GM18498 (cell line): ENCODE measurements around the gene RPL13.

Experiments used
- ATAC-seq: cut with Tn5 transposase; IDR thresholded peaks from one replicate; pipeline ENCODE4 v1.9.1; 2021; ENCODE audit warnings: mild to moderate bottlenecking, moderate library complexity; ENCODE audit not compliant: unreplicated experiment

RPL13 gene

DNA sequence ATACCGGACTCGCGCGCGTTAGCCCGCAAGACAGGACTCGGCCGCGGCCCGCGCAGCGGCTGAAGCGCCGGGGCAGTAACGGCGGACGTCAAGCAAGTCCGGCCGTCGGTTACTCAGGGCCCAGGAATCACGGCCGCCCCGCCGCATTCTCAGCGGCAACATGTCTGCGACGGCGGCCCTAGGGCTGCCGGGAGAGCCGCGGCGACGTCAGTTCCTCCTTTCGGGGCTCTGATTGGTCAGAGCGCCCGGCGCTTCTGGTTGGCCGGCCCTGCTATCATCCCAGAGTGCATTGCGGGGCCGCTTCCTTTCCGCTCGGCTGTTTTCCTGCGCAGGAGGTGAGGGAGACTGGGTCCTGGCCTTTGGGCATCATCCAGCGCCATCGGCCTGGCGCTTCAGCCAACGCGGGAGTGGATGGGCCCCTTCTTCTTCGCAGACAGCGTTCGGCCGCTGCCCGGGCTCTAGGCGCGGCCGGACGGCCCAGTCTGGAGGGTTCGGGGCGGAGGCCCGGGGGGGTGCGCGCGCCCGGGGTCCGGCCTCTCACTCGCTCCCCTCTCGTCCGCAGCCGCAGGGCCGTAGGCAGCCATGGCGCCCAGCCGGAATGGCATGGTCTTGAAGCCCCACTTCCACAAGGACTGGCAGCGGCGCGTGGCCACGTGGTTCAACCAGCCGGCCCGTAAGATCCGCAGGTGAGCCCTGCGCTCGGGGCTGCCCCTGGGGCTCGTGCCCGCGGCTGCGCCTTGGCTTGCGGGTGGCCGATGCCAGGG is at the start of gene RPL13:
RPL13 (plus strand) TSS at position 305 of the 764 bp plus-strand sequence; CDS start at position 583, 278 bp downstream.
- peak; percentile 89 for ATAC-seq

DNA sequence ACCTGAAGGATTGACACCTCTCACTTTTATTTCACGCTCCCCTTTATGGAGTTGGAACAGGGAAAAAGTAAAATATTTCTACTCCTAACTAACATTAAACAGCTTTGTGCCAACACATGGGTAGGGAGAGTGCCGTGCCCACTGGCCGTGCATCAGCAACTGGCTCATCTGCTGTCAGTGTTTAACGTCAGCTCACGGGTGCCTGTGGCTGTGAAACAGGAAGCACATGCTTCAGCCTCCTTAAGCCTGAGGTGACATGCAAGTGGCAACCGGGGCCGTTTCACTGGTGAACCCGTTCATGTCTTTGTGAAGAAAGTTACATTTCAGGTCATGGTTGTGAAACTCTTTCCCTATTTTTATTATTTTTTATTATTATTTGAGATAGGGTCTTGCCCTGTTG is 49.1 kb upstream of the RPL13 start:
- ATAC-seq, result no peak

GRCh38 chr16:89512453-89512852 is 48.0 kb upstream of the RPL13 start:
- no peak for ATAC-seq

GRCh38 chr16:89517128-89517527 is 43.4 kb upstream of the RPL13 start:
- no peak for ATAC-seq

DNA sequence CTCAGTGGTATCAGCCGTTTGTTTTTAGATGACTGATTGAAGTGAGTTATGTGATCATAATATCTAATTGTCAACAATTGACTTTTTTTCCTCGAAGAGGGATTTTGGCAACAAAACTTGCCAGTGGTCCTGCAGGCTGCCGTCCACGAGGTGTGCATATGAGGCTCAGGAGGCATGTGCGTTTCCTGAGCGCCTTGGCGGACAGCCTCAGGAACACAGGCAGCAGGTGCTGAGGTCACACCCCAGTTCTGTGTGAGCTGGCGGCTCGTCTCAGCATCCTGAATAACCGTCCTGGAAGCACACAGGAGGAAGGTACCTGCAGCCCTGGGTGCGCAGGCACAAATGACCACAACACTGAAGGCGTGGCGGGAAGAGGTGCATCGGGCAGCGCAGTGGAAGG is 40.6 kb upstream of the RPL13 start:
- no peak for ATAC-seq

GRCh38 chr16:89522287-89522686 is 38.2 kb upstream of the RPL13 start:
- ATAC-seq, result no peak

DNA sequence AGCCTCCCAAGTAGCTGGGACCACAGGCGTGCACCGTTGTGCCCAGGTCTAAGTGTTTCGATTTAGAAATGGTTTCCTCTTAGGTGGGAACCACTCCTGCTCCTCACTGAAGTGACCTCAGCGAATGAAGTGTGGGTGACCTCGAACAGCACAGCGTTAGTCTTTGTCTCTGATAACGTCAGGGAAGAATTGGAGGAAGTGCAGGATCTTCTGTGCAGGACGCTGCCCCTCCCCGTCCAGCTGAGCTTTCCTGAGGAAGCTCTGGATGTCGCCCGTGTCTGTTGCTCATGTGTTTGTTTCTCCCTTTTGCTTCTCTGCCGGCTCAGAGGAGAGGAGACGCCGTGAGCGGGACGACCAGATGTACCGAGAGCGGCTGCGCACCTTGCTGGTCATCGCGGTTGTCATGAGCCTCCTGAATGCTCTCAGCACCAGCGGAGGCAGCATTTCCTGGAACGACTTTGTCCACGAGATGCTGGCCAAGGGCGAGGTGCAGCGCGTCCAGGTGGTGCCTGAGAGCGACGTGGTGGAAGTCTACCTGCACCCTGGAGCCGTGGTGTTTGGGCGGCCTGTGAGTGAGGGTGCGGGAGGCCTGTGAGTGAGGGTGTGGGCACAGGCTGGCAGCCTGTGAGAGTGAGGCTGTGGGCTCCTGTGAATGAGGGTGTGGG is 36.7 kb upstream of the RPL13 start:
- no peak for ATAC-seq

DNA sequence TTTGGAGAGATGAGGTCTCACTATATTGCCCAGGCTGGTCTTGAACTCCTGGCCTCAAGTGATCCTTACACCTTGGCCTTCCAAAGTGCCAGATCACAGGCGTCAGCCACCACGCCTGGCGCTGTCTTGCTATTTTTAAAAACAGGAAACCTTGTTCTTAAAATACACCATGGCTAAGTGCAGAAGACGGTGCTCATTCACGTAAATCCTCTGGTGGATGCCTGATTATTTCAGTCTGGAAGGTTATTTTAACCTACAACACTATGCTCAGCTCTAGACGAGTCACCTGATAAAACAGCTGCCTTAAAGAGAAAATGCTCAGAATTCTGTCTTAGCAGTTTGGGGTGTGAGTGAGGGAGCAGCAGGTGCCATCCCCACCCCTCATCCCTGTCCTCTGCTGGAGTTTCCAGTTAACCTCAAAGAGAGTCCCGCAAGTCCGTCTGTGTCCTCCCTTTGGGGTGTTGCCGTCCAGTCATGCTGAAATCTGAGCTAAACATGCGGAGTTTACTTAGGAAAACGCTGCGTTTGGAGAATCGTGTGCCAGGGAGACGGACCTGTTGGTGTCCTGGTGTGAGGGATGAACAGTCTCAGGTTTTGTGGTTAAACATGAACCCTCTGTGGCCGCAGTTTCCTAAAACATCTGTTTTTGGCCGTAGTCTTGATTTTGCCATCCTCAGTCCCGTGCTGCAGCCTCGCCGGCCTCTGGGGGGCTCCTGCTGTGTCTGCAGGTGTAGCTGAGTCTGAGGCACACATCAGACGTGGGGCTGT is 35.2 kb upstream of the RPL13 start:
- ATAC-seq, result no peak

GRCh38 chr16:89529097-89529496 is 31.4 kb upstream of the RPL13 start:
- ATAC-seq, result no peak

DNA sequence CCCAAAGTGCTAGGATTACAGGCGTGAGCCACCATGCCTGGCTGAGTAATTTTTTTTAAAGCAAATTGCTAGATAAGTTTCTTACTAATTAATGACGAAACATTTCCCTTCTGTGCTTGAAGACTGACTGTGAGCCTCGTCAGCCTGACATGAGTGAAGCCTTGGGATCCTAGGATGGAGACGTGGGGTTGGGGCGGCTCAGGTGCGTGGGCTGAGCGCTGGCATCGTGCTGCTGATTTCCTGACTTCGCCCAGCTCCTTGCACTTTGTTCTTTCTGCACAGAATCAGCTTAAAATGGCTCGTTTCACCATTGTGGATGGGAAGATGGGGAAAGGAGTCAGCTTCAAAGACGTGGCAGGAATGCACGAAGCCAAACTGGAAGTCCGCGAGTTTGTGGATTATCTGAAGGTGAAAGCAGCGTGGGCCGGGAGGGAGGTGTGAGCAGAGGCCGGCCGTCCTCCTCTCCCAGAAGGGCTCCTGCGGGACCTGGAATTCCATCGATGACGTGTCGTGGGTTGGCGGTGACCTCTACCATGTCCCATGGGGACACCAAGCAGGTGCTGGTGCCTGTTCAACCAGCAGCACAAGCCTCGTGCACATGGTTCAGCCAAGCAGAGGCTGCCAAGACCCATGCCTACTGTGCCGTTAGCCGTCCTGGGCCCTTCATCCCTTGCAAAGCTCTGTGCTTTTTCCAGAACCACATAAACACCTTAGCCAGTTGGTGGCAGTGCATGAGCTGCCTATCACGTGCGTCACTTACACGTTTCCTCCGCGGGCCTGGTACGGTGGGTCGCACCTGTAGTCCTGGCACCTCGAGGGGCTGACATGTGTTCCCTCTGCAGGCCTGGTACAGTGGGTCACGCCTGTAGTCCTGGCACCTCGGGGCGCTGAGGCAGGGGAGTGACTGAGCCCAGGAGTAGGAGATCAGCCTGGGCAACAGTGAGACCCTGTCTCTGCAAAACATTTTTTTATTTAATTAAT is 29.8 kb upstream of the RPL13 start:
- ATAC-seq, result no peak

DNA sequence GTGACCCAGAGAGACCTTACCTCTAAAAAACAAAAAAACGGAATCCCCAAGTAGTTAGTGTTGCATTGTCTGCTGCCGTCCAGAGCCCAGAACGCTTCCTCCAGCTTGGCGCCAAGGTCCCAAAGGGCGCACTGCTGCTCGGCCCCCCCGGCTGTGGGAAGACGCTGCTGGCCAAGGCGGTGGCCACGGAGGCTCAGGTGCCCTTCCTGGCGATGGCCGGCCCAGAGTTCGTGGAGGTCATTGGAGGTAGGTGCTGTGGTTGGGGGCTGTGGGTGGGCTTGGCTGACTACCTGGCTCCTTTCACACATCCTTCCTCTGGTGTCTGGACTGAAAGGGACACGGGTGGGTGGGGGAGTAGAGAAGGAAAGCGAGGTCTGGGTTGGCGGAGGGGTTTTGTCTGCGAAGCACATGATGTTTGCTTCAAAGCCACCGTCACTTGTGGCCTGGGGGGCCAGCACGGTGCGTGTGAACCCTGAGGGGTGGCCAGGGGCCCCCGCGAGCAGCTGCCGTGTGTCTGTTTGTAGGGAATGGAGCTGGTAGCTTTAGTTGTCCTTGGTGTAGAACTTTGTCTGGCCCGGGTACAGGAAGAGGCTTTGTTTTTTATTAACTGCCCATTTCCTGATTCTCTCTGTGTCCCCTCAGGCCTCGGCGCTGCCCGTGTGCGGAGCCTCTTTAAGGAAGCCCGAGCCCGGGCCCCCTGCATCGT is 28.5 kb upstream of the RPL13 start:
- no peak for ATAC-seq

DNA sequence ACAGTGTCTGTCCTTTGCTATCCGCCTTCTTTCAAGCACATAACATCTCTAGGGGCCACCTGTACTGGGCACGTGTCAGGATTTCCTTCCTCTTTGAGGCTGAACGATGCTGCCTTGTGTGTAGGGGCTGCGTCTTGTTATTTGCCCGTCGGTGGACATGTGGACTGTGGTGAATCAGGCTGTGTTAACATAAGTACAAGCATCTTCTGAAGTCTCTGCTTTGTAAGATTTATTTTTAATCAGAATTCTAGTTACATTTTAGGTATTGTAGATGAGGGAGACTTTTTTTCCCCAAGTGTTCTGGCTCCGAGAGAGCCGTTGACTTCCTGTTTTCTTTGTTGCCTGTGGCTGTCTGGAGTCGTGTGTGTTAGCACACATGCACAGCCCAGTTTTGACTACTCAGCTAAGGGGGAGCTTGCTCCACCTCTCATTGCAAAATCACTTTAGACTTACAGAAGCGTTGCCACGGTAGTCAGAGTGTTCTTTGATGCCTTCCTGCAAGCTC is 26.2 kb upstream of the RPL13 start:
- ATAC-seq, result no peak

DNA sequence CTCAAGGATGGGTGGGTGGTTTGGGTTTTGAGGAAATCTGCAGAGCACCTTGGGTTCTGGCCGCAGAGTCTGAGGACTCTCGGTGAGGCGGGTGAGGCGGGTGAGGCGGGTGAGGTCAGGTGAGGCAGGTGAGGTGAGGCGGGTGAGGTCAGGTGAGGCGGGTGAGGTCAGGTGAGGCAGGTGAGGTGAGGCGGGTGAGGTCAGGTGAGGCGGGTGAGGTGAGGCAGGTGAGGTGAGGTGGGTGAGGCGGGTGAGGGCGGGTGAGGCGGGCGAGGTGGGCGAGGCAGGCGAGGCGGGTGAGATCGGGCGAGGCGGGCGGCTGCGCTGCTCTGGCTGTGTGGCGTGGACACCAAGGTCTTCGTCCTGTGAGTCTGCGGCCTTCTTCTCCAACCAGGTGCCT is 24.1 kb upstream of the RPL13 start:
- no peak for ATAC-seq

DNA sequence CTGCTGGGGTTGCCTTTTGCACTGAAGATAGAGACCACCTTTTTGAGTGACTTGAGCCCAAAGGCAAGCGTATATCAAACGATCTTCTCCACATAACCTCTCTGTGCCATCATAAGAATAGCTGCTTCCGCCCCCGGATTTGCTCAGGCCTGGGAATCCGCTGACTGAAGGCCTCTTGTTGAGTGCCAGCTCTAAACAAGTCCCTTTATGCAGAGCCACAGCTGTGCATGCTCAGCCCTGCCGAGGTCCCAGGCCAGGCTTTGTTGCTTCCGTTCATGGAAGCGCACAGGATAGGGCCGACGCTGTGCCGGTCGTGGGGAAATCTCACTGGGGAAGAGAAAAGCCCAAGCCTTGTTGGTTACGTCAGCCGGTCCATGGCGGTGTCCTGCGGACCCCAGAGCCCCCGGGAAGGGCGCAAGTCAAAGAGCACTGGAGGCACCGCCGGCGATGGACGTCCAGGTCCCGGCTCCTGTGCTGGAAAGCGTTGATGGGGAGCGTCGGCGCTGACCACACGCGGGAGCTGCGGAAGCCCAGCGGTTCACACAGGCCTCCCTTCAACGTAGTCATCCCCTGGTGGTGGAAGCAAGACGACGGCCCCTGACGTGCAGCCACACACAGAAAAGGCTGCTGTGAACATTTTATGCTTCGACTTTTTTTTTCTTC is 23.5 kb upstream of the RPL13 start:
- ATAC-seq, result no peak

- ATAC-seq, result no peak
Observed at GRCh38 chr16:89537549-89537925, 22.9 kb upstream of the RPL13 start.

DNA sequence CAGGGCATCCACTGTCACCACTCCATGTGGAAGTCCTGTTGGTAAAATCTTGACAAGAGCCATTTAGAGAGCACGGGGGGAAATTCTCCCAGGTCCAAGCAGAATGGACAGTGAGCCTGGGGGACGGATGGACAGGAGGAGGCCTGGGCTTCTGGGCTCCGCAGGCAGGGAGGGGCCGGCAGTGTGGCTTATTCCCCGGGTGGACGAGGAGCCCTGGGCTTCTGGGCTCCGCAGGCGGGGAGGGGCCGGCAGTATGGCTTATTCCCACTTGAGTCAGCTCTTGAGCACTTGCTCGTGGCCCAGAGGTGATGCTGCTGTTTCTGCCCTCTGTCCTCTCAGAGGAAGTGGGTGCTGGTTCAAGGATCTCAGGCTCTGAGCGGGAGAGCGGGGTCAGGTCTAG is 22.2 kb upstream of the RPL13 start:
- no peak for ATAC-seq

DNA sequence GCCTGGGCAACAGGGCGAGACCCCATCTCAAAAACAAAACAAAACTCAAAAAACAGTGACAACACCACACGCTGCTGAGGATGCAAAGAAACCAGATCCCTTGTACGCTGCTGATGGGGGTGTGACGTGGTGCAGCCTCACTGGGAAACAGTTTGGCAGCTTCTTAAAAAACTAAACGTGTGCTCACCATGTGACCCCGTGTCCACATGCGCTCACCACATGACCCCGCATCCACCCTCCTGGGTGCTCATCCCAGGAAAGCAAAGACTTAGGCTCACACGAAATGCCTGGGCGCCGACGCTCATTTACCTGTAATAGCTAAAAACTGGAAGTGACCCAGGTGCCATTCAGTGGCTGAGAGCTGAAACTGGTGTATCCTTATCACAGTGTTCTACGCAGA is 19.9 kb upstream of the RPL13 start:
- no peak for ATAC-seq

- no peak for ATAC-seq
Observed at GRCh38 chr16:89541792-89542191, 18.7 kb upstream of the RPL13 start.

DNA sequence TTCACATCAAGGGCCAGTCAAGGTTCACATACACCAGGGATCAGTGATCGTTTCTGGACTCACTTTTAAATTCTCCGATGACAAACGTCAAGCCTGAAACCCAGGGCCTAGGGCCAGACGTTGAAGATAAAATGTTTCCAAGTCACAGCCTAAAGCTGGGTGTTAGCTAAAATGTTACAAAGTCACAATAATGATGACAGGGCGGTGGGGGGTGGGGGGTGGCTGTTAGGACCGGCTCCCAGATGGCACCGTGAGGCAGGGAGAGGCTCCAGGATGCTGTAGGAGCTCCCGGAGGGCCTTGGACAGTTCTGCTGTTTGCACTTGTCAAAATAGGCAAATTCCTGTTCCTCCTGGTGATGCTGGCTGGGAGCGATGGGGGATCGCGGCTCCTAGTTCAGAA is 16.4 kb upstream of the RPL13 start:
- no peak for ATAC-seq

DNA sequence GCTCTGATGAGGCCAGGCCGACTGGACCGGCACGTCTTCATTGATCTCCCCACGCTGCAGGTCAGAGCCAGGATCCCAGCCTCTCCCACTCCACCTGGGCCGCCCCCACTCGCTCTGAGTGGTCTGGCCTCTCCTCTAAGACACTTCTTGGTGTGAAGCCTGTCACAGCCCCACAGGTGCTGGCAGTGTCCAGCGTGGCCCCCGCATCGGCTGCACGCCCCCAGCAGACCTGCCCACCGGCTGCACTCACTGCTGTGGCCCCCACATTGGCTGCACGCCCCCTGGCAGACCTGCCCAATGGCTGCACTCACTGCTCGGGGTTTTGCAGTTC is 15.8 kb upstream of the RPL13 start:
- no peak for ATAC-seq
